GM19023 (cell line): ENCODE measurements around the gene FGGY.

ENCODE experiments used
- ATAC-seq: cut with Tn5 transposase; IDR thresholded peaks from one replicate; pipeline ENCODE4 v1.9.1; 2021; ENCODE audit warnings: mild to moderate bottlenecking, moderate library complexity; ENCODE audit not compliant: unreplicated experiment

FGGY gene

DNA sequence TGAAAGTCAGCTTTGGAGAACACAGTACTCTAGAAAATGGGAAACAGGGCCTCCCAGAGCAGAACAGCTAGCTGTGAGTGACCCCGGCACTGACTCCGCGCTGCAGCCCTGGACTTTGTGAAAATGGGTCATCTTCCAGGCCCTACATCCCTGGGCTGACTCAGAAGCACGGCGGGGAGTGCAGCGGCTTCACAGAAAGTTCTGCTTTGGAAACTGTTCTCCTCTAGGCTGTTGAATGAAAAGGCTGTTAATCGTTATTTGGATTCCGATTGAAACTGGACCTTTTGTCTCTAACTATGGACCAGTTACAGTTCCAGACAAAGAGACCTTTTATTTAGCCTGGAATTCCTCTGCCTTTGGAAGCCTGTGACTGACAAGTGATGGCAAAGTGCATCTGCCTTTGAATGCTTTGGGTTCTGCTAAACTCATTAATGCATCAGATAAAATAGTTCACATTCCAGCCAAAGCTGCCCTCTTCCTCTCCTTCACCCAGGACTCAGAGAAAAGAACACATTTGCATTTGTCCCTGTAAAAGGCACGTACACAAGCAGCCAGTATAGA lies 372.9 kb downstream of the FGGY start:
- ATAC-seq, result no peak

- ATAC-seq, result no peak
Observed at GRCh38 chr1:59670662-59671061, 373.8 kb downstream of the FGGY start.

GRCh38 chr1:59671066-59671952 lies 374.4 kb downstream of the FGGY start:
- ATAC-seq, result no peak

- no peak for ATAC-seq
Observed at GRCh38 chr1:59671953-59672305, 375.0 kb downstream of the FGGY start.

DNA sequence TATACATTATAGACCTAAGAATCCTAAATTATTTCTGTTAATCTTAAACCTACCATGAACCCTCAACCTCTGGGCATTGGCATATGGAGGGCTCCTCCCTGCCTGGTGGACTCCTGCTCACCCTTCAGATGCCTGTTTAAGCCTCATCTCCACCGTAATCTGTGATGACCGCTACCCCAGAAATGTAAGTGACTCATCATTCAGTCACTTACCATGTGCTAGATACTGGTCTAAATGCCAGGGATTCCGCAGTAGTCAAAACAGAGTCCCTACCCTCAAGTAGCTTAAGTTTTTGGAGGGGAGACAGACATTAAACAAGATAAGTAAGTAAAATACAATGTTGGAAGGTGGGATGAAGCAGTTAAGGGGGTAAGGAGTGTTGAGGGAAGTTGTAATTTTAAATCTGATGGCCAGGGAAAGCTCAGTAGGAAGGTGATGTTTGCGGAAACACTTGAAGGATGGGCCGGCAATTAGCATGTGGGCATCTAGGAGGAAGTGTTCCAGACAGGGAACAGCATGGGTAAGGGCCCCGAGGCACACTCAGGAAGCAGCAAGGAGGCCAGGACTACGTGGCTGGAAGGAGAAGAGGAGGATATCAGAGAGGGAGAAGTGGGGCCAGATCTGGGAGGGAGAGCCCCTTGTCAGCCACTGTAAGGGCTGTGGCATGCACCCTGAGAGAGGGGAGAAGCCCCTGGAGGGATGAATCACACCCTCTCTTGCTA lies 376.1 kb downstream of the FGGY start:
- no peak for ATAC-seq

- no peak for ATAC-seq
Observed at GRCh38 chr1:59673573-59674450, 376.9 kb downstream of the FGGY start.

DNA sequence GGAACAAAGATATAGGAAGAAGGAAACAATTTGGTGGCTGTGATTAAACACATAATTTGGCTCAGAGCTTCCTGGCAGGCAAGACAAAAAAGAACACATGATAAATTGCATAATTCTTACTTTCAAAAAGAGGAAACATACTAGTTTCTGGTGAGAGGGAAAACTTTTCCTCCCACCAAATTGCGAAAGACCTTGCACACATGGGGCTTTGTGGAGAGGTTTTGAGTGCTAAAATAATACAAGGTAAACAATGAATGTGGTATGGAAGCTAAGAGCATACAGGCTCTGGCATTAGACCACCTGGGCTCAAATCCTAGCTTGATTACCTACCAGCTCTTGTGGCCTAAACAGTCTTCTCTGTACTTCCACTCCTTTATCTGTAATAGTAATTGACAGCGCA lies 377.7 kb downstream of the FGGY start:
- ATAC-seq, result no peak

- ATAC-seq, result no peak
Observed at GRCh38 chr1:59675936-59676335, 379.0 kb downstream of the FGGY start.

DNA sequence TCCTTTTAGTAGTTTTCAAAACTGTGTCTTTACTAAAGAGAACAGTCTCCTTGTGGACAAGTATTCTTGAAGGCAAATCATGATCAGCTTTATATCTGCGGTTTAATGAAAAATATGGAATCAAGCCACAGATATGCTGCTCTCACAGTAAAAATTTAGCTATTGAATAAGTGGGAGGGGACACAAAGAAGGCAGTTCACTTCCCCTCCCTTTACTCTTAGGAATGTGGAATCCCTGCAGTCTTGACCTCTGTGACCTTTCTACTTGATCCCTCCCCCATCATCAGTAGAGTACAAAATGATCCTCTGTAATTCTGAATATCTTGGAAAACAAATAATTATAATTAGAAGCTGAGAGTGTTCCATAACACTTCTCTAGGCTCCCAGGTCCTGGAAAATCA lies 381.1 kb downstream of the FGGY start:
- no peak for ATAC-seq

GRCh38 chr1:59678493-59679228 lies 381.8 kb downstream of the FGGY start:
- ATAC-seq, result no peak

GRCh38 chr1:59680044-59680443 lies 383.1 kb downstream of the FGGY start:
- no peak for ATAC-seq

- no peak for ATAC-seq
Observed at GRCh38 chr1:59682396-59683080, 385.6 kb downstream of the FGGY start.

- ATAC-seq, result no peak
Observed at GRCh38 chr1:59683197-59683596, 386.3 kb downstream of the FGGY start.

DNA sequence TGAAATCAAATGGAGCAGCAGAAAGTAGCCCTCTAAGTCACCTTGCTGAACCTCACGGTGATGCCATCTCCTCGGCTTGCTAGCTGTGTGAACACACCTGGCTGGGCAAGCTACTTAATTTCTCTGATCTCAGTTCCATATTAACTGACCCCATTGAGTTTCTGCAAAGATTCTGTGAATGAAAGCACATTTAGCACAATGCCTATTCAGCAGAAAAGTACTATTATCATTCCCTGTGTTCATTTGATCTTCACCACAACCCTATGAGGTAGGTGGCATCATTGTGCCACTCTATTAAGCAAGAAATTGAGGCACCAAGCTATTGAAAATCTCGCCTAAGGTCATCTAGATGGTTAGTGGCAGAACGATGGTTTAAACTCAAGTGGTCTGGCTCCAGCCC lies 387.8 kb downstream of the FGGY start:
- ATAC-seq, result no peak

GRCh38 chr1:59685101-59685500 lies 388.2 kb downstream of the FGGY start:
- ATAC-seq, result no peak

DNA sequence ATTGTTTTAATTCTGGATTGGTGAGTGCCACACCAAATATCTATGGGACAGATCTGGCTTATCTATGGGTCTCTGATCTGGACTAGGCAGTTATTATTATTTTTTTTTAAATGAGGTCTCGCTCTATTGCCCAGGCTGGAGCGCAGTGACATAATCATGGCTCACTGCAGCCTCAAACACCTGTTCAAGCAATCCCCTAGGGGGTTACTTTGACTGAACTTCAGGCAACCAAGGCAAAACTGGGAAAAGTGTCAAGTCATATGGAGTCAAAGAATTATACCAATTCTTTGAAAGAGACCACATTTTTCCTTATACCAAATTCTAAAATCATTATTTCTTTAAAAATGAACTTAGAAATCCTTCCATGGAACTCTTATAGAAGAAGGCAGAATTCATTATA lies 388.8 kb downstream of the FGGY start:
- no peak for ATAC-seq

GRCh38 chr1:59686170-59686569 lies 389.3 kb downstream of the FGGY start:
- no peak for ATAC-seq

DNA sequence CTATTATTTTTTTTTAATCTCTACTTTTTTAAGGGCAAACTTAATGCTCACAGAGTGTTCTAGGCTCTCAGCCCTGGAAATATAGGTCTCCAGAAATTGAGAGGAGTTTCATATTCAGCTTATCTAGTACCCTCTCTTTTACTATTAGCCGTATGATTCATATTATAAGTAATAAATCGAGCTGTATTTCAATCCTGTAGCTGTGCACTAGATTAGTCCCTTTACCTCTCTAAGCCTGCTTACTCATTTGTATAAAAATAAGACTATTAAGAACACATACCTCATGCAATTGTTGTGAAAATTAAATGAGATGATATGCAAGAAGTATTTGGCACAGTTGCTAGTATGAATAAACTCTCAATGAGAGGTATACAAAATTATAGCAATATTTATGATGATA lies 389.7 kb downstream of the FGGY start:
- no peak for ATAC-seq

- no peak for ATAC-seq
Observed at GRCh38 chr1:59687081-59687480, 390.2 kb downstream of the FGGY start.

DNA sequence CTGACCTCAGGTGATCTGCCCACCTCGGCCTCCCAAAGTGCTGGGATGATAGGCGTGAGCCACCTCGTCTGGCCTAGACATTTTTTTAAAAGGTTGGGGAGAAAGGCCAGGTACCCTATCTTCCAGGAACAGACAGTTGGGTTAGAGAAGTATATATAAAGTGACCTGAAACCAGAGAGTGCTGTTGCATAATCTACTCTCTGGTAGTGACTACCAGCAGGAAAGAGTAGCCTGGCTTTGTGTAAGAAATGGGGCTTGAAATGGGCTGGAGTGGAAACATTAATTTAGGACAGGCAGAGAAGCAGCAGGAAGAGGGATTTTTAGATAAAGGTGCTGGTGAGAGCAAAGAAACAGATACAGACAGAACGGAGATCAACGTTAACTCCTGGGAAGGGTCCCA lies 392.1 kb downstream of the FGGY start:
- ATAC-seq, result no peak
